Measurements from ENCODE around the gene MACROD2. TPM values are rescaled to one million over a fixed set of nuclear protein-coding genes. Genes with fewer than 3 reads are reported as not detected.

MACROD2 gene
- polyA plus RNA-seq, 1 donor from 2014 or later, result 23.2 TPM

DNA sequence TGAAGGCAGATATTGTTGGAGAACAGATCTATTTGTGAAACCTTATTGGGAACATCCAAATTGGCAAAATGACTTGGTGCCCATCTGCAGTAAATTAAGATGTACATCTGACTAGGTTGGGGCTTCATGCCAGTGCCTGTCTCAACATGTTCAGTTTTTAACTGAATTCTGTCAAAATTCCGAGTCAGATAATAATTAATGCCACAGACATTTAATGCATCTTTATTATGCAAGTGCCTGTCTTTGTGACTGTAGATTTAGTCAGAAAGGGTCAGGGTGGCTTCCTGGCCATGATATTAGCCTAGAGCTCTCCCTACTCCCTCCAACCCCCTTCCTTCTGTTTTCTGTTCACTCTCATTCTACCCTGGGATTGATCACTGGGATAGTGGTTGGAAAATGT, 541.4 kb downstream of the MACROD2 start:
- H3K27ac ChIP-seq (ENCODE audit: low read length), result no peak overlapping the region
- TF ChIP-seq TAF1 (IDR thresholded peaks at IDR 0.05; ENCODE audit: low read depth) (no peak), POLR2AphosphoS5 (IDR thresholded peaks at IDR 0.05) (no peak), MXI1 (conservative IDR thresholded peaks at IDR 0.05; ENCODE audit: poor library complexity, severe bottlenecking) (no peak), RAD21 (conservative IDR thresholded peaks at IDR 0.05) (no peak), EZH2 (IDR thresholded peaks at IDR 0.05; ENCODE audit: borderline replicate concordance, insufficient read depth, low read length, poor library complexity, severe bottlenecking) (no peak), SMC3 (conservative IDR thresholded peaks at IDR 0.05; ENCODE audit: poor library complexity) (no peak), EP300 (conservative IDR thresholded peaks at IDR 0.05; ENCODE audit: poor library complexity, severe bottlenecking) (no peak)
- TF ChIP-seq, protein P1, sequence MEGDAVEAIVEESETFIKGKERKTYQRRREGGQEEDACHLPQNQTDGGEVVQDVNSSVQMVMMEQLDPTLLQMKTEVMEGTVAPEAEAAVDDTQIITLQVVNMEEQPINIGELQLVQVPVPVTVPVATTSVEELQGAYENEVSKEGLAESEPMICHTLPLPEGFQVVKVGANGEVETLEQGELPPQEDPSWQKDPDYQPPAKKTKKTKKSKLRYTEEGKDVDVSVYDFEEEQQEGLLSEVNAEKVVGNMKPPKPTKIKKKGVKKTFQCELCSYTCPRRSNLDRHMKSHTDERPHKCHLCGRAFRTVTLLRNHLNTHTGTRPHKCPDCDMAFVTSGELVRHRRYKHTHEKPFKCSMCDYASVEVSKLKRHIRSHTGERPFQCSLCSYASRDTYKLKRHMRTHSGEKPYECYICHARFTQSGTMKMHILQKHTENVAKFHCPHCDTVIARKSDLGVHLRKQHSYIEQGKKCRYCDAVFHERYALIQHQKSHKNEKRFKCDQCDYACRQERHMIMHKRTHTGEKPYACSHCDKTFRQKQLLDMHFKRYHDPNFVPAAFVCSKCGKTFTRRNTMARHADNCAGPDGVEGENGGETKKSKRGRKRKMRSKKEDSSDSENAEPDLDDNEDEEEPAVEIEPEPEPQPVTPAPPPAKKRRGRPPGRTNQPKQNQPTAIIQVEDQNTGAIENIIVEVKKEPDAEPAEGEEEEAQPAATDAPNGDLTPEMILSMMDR (IDR thresholded peaks at IDR 0.05; ENCODE audit: poor library complexity, severe bottlenecking), result no peak
- TF ChIP-seq, protein P2, sequence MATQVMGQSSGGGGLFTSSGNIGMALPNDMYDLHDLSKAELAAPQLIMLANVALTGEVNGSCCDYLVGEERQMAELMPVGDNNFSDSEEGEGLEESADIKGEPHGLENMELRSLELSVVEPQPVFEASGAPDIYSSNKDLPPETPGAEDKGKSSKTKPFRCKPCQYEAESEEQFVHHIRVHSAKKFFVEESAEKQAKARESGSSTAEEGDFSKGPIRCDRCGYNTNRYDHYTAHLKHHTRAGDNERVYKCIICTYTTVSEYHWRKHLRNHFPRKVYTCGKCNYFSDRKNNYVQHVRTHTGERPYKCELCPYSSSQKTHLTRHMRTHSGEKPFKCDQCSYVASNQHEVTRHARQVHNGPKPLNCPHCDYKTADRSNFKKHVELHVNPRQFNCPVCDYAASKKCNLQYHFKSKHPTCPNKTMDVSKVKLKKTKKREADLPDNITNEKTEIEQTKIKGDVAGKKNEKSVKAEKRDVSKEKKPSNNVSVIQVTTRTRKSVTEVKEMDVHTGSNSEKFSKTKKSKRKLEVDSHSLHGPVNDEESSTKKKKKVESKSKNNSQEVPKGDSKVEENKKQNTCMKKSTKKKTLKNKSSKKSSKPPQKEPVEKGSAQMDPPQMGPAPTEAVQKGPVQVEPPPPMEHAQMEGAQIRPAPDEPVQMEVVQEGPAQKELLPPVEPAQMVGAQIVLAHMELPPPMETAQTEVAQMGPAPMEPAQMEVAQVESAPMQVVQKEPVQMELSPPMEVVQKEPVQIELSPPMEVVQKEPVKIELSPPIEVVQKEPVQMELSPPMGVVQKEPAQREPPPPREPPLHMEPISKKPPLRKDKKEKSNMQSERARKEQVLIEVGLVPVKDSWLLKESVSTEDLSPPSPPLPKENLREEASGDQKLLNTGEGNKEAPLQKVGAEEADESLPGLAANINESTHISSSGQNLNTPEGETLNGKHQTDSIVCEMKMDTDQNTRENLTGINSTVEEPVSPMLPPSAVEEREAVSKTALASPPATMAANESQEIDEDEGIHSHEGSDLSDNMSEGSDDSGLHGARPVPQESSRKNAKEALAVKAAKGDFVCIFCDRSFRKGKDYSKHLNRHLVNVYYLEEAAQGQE (IDR thresholded peaks at IDR 0.05; ENCODE audit: borderline replicate concordance), result no peak

DNA sequence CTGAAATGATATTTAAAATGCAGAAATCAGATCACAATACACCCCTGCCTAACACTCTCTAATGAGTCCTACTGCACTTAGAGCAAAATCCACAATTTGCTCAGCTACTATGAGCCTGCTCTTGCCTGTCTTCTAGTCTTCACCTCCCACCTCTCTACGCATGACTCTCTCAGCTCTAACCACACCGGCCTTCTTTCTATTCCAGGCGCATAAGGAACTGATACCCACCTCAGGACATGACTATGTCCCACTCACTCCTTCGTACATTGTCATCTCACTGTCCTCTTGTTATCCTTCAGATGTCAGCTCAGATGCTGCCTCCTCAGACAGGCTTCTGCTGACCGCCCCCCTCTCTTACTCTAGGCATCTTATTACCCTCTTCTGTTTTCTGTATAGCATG, 543.1 kb downstream of the MACROD2 start:
- H3K36me3 ChIP-seq (ENCODE audit: insufficient read depth, low read length), result no peaks in the 10 kb centered on the region
- H3K79me2 ChIP-seq (replicated peaks; ENCODE audit: insufficient read depth, low read length), result no peaks in the 10 kb centered on the region
- no peak overlapping the region for H3K4me3 ChIP-seq (ENCODE audit: low read length)
- no peaks in the 10 kb centered on the region for H4K20me1 ChIP-seq (ENCODE audit: insufficient read depth)
- no peak overlapping the region for H2AFZ ChIP-seq (ENCODE audit: low read depth, low read length)
- no peak overlapping the region for H3K27ac ChIP-seq (ENCODE audit: low read length)
- no peaks in the 10 kb centered on the region for H3K9me3 ChIP-seq (ENCODE audit: low read length)
- TF ChIP-seq, protein P1 (IDR thresholded peaks at IDR 0.05; ENCODE audit: poor library complexity, severe bottlenecking), result no peak
- TF ChIP-seq EZH2 (IDR thresholded peaks at IDR 0.05; ENCODE audit: borderline replicate concordance, insufficient read depth, low read length, poor library complexity, severe bottlenecking) (no peak), TAF1 (IDR thresholded peaks at IDR 0.05; ENCODE audit: low read depth) (no peak), RAD21 (conservative IDR thresholded peaks at IDR 0.05) (no peak), SMC3 (conservative IDR thresholded peaks at IDR 0.05; ENCODE audit: poor library complexity) (no peak), MXI1 (conservative IDR thresholded peaks at IDR 0.05; ENCODE audit: poor library complexity, severe bottlenecking) (no peak), POLR2AphosphoS5 (IDR thresholded peaks at IDR 0.05) (no peak), EP300 (conservative IDR thresholded peaks at IDR 0.05; ENCODE audit: poor library complexity, severe bottlenecking) (no peak)
- TF ChIP-seq, protein P2 (IDR thresholded peaks at IDR 0.05; ENCODE audit: borderline replicate concordance), result no peak
- no peak overlapping the region for H3K4me2 ChIP-seq (ENCODE audit: low read length)
- no peaks in the 10 kb centered on the region for H3F3A ChIP-seq (ENCODE audit: insufficient read depth, low read length, poor library complexity, severe bottlenecking)
- H3K9ac ChIP-seq (ENCODE audit: low read length), result no peak overlapping the region
- H3K9me2 ChIP-seq (ENCODE audit: insufficient read depth, low read length), result no peaks in the 10 kb centered on the region
- no peaks in the 10 kb centered on the region for H3K27me3 ChIP-seq (ENCODE audit: insufficient read depth, low read depth, low read length)

More for the DNA sequence above, 541.4 kb downstream of the MACROD2 start:
- Histone ChIP-seq H2AFZ (ENCODE audit: low read depth, low read length) (no peak overlapping the region), H3K79me2 (replicated peaks; ENCODE audit: insufficient read depth, low read length) (no peaks in the 10 kb centered on the region), H3K9me3 (ENCODE audit: low read length) (no peaks in the 10 kb centered on the region), H3K4me3 (ENCODE audit: low read length) (no peak overlapping the region), H3K27me3 (ENCODE audit: insufficient read depth, low read depth, low read length) (no peaks in the 10 kb centered on the region), H3K36me3 (ENCODE audit: insufficient read depth, low read length) (no peaks in the 10 kb centered on the region), H3K4me2 (ENCODE audit: low read length) (no peak overlapping the region), H3K9me2 (ENCODE audit: insufficient read depth, low read length) (no peaks in the 10 kb centered on the region), H3K9ac (ENCODE audit: low read length) (no peak overlapping the region), H4K20me1 (ENCODE audit: insufficient read depth) (no peaks in the 10 kb centered on the region), H3F3A (ENCODE audit: insufficient read depth, low read length, poor library complexity, severe bottlenecking) (no peaks in the 10 kb centered on the region)
